ENCODE data around the gene PTCD2. TPM values are rescaled to one million over a fixed set of nuclear protein-coding genes. Genes with fewer than 3 reads are reported as not detected.

PTCD2 gene
- total RNA-seq, 1 experiment from 2014 or later = 13.0 TPM

DNA sequence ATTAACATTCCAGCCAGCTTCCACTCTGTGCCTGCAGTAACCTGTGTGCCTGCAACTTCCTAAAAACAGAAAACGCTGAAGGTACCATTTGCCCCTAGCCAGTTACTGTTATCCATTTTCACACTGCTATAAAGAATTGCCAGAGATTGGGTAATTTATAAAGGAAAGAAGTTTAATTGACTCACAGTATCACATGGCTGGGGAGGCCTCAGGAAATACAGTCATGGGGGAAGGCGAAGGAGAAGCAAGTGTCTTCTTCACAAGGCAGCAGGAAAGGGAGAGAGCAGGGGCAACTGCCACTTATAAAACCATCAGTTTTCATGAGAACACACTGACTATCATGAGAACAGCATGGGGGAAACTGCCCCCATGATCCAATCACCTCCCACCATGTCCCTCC is 31.2 kb downstream of the PTCD2 start (continued):
- TF ChIP-seq, protein P1, sequence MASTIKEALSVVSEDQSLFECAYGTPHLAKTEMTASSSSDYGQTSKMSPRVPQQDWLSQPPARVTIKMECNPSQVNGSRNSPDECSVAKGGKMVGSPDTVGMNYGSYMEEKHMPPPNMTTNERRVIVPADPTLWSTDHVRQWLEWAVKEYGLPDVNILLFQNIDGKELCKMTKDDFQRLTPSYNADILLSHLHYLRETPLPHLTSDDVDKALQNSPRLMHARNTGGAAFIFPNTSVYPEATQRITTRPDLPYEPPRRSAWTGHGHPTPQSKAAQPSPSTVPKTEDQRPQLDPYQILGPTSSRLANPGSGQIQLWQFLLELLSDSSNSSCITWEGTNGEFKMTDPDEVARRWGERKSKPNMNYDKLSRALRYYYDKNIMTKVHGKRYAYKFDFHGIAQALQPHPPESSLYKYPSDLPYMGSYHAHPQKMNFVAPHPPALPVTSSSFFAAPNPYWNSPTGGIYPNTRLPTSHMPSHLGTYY (CRISPR knock-in tag; IDR thresholded peaks at IDR 0.05) = no peak
- TF ChIP-seq FOXK1 (CRISPR knock-in tag; IDR thresholded peaks at IDR 0.05) = no peak

DNA sequence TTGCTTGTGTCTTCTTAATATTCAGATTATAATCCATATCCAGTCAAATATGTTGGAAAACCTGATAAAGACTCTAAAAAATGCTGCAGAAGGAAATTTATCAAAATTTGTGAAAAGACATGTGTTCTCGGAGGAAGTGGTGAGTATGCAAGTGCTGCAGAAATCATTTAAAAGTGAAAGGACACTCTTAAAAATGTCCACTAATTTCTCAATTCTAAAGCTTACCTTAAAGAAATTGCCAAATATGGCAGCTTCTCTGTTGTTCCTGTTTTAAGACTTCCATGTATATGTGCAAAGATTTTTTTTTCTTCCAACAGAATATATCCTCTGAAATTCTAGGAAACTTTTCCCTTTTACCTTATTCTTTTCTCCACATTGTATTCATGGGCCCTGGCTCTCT is 32.4 kb downstream of the PTCD2 start:
- no peak for DNase-seq (ENCODE audit: low spot score)
- H3K27me3 Mint-ChIP-seq (ENCODE audit: low read depth) = no peaks in the 10 kb centered on the region
- no peaks in the 10 kb centered on the region for H3K36me3 Mint-ChIP-seq
- no peak for ATAC-seq
- TF ChIP-seq GRHL2 (CRISPR knock-in tag; IDR thresholded peaks at IDR 0.05; ENCODE audit: insufficient replicate concordance, severe bottlenecking) = no peak
- TF ChIP-seq JUN (CRISPR knock-in tag; IDR thresholded peaks at IDR 0.05) = no peak
- no peak for TF ChIP-seq ETV6 (CRISPR knock-in tag; IDR thresholded peaks at IDR 0.05)
- no peak overlapping the region for H3K27ac Mint-ChIP-seq
- no peaks in the 10 kb centered on the region for H3K9me3 Mint-ChIP-seq
- H3K4me1 Mint-ChIP-seq = no peaks in the 10 kb centered on the region
- POLR2A ChIA-PET = no interaction called here
- no peak overlapping the region for H3K4me3 Mint-ChIP-seq
- CTCF ChIA-PET = no interaction called here

DNA sequence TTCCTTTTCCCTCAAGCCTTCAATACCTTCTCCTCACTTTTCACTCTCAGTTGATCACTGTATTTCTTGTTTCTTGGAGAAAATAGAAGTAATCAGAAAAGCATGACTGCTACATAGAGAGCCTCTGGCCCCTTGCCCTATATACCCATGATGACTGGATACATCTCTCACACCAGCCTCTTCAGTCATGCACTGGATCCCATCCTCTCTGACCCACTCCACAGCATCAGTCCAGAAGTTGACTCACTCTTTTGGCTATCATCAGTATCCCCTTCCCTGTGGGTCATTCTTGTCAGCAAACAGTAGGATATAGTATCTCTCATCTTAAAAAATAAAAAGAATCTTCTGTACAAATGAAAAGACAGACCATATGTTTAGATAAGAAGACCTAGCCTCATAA is 32.9 kb downstream of the PTCD2 start:
- Mint-ChIP-seq H3K27me3 (ENCODE audit: low read depth) (no peaks in the 10 kb centered on the region), H3K27ac (no peak overlapping the region), H3K36me3 (peaks cover 1% of the 10 kb centered on the region; the same call in 1 of the 2 replicates), H3K4me1 (no peaks in the 10 kb centered on the region), H3K4me3 (no peak overlapping the region), H3K9me3 (no peaks in the 10 kb centered on the region)
- no peak for DNase-seq (ENCODE audit: low spot score)
- TF ChIP-seq SMAD3 (CRISPR knock-in tag; IDR thresholded peaks at IDR 0.05; ENCODE audit: borderline replicate concordance) = no peak
- TF ChIP-seq CREM (CRISPR knock-in tag; IDR thresholded peaks at IDR 0.05) = no peak
- TF ChIP-seq ZNF219 (CRISPR knock-in tag; IDR thresholded peaks at IDR 0.05; ENCODE audit: borderline replicate concordance) = no peak
- TF ChIP-seq GRHL2 (CRISPR knock-in tag; IDR thresholded peaks at IDR 0.05; ENCODE audit: insufficient replicate concordance, severe bottlenecking) = no peak
- TF ChIP-seq, protein P2, sequence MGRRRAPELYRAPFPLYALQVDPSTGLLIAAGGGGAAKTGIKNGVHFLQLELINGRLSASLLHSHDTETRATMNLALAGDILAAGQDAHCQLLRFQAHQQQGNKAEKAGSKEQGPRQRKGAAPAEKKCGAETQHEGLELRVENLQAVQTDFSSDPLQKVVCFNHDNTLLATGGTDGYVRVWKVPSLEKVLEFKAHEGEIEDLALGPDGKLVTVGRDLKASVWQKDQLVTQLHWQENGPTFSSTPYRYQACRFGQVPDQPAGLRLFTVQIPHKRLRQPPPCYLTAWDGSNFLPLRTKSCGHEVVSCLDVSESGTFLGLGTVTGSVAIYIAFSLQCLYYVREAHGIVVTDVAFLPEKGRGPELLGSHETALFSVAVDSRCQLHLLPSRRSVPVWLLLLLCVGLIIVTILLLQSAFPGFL (CRISPR knock-in tag; IDR thresholded peaks at IDR 0.05; ENCODE audit: borderline replicate concordance) = no peak
- TF ChIP-seq, protein P3, sequence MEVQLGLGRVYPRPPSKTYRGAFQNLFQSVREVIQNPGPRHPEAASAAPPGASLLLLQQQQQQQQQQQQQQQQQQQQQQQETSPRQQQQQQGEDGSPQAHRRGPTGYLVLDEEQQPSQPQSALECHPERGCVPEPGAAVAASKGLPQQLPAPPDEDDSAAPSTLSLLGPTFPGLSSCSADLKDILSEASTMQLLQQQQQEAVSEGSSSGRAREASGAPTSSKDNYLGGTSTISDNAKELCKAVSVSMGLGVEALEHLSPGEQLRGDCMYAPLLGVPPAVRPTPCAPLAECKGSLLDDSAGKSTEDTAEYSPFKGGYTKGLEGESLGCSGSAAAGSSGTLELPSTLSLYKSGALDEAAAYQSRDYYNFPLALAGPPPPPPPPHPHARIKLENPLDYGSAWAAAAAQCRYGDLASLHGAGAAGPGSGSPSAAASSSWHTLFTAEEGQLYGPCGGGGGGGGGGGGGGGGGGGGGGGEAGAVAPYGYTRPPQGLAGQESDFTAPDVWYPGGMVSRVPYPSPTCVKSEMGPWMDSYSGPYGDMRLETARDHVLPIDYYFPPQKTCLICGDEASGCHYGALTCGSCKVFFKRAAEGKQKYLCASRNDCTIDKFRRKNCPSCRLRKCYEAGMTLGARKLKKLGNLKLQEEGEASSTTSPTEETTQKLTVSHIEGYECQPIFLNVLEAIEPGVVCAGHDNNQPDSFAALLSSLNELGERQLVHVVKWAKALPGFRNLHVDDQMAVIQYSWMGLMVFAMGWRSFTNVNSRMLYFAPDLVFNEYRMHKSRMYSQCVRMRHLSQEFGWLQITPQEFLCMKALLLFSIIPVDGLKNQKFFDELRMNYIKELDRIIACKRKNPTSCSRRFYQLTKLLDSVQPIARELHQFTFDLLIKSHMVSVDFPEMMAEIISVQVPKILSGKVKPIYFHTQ (CRISPR knock-in tag; IDR thresholded peaks at IDR 0.05) = no peak
- TF ChIP-seq, protein P4, sequence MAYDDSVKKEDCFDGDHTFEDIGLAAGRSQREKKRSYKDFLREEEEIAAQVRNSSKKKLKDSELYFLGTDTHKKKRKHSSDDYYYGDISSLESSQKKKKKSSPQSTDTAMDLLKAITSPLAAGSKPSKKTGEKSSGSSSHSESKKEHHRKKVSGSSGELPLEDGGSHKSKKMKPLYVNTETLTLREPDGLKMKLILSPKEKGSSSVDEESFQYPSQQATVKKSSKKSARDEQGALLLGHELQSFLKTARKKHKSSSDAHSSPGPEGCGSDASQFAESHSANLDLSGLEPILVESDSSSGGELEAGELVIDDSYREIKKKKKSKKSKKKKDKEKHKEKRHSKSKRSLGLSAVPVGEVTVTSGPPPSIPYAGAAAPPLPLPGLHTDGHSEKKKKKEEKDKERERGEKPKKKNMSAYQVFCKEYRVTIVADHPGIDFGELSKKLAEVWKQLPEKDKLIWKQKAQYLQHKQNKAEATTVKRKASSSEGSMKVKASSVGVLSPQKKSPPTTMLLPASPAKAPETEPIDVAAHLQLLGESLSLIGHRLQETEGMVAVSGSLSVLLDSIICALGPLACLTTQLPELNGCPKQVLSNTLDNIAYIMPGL (CRISPR knock-in tag; IDR thresholded peaks at IDR 0.05) = no peak
- TF ChIP-seq, protein P5, sequence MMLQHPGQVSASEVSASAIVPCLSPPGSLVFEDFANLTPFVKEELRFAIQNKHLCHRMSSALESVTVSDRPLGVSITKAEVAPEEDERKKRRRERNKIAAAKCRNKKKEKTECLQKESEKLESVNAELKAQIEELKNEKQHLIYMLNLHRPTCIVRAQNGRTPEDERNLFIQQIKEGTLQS (CRISPR knock-in tag; conservative IDR thresholded peaks at IDR 0.05) = no peak
- TF ChIP-seq EMX1 (CRISPR knock-in tag; IDR thresholded peaks at IDR 0.05) = no peak
- no peak for TF ChIP-seq NFE2L1 (CRISPR knock-in tag; IDR thresholded peaks at IDR 0.05)
- no peak for TF ChIP-seq JAZF1 (CRISPR knock-in tag; IDR thresholded peaks at IDR 0.05)
- TF ChIP-seq, protein P6, sequence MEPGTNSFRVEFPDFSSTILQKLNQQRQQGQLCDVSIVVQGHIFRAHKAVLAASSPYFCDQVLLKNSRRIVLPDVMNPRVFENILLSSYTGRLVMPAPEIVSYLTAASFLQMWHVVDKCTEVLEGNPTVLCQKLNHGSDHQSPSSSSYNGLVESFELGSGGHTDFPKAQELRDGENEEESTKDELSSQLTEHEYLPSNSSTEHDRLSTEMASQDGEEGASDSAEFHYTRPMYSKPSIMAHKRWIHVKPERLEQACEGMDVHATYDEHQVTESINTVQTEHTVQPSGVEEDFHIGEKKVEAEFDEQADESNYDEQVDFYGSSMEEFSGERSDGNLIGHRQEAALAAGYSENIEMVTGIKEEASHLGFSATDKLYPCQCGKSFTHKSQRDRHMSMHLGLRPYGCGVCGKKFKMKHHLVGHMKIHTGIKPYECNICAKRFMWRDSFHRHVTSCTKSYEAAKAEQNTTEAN (CRISPR knock-in tag; IDR thresholded peaks at IDR 0.05) = no peak
- CTCF ChIA-PET = no interaction called here
- POLR2A ChIA-PET = no interaction called here
- ATAC-seq = no peak
